ENCODE measurements around the gene SDK2. TPM values are rescaled to one million over a fixed set of nuclear protein-coding genes. Genes with fewer than 3 reads are reported as not detected.
A peak's percentile ranks its signal among the peaks of the same experiment; 100 is the strongest.

The SDK2 gene
- polyA plus RNA-seq, 1 donor from 2014 or later, result 3.3 TPM

DNA sequence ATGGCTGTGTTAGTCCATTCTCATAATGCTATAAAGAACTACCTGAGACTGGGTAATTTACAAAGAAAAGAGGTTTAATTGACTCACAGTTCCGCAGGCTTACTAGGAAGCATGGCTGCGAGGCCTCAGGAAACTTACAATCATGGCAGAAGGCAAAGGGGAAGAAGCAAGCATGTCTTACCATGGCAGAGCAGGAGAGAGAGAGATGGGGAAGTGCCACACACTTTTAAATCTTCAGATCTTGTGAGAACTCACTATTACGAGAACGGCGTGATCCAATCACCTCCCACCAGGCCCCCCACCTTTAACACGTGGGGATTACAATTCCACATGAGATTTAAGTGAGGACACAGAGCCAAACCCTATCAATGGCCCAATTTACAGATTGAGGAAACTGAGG, 96.5 kb downstream of the SDK2 start:
- Mint-ChIP-seq H3K27me3 (peaks cover 1% of the 10 kb centered on the region), H3K9me3 (no peaks in the 10 kb centered on the region), H3K27ac (peak overlapping the region in 1 of 3 donors; percentile 50), H3K4me3 (no peak overlapping the region), H3K36me3 (peaks cover 2% of the 10 kb centered on the region), H3K4me1 (peaks cover 20 to 28% (median 22%) of the 10 kb centered on the region in 3 donors)

DNA sequence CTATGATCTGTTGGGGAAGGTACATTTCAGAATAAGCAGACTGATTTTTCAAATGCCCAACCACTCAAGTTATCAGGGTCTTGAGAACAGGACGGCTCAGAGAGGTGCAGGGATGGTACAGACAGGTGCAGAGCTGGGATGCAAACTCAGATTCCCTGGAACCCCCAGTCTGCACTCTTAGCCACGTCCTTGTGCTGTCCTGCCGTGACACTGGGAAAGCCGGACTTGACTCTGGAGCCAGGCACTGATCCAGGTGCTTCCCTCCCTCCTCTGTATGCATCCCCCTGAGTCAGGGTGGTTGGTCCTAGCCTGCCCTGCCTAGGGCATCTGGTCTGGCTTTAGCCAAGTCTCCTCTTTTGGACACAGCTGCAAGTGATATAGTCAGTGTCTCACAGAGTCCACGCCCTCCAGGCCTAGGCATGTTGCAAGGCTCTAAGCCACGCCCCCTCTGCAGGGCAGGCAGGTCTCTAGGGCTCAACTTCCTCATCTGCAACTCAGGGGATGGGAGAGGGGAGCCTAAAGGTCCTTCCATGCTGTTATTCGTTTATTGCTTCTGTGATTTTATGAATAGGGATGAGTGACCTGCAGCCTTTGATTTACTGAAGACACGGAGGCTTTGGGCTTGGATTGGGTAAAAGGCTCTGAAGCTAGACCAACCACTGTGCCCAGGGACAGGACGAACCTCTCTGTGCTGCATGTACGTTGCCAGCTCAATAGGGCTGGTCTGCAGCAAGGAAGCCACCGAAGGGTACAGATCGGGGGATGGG, 97.3 kb downstream of the SDK2 start:
- Mint-ChIP-seq H3K36me3 (peaks cover 2% of the 10 kb centered on the region), H3K4me1 (peaks cover 19 to 26% (median 20%) of the 10 kb centered on the region in 3 donors), H3K27me3 (peaks cover 1% of the 10 kb centered on the region), H3K27ac (no peak overlapping the region), H3K9me3 (no peaks in the 10 kb centered on the region), H3K4me3 (peak overlapping the region in 1 of 4 donors; percentile 45)

DNA sequence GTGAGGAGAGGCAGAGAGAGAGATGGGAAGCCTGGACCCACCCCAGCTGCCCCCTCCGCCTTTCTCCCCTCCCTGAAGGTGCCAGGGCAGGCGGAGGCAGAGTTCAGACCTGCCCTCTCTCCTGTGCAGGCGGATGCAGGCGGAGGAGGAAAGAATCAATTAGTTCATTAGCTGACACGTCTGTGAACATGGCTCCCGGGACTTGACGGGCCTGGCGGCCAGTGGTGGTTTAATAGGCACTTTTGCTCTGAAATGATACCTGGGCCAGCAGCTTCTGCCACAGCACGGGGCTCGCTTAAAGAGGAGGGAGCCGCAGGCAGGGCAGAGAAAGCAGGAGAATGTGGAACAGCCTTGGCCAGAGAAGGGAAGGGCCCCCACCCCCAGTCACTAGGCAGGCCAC, 98.1 kb downstream of the SDK2 start:
- Mint-ChIP-seq H3K27me3 (peaks cover 1% of the 10 kb centered on the region), H3K4me1 (peaks cover 17 to 20% (median 20%) of the 10 kb centered on the region in 3 donors), H3K27ac (no peak overlapping the region), H3K4me3 (no peak overlapping the region), H3K36me3 (peaks cover 4% of the 10 kb centered on the region), H3K9me3 (no peaks in the 10 kb centered on the region)

DNA sequence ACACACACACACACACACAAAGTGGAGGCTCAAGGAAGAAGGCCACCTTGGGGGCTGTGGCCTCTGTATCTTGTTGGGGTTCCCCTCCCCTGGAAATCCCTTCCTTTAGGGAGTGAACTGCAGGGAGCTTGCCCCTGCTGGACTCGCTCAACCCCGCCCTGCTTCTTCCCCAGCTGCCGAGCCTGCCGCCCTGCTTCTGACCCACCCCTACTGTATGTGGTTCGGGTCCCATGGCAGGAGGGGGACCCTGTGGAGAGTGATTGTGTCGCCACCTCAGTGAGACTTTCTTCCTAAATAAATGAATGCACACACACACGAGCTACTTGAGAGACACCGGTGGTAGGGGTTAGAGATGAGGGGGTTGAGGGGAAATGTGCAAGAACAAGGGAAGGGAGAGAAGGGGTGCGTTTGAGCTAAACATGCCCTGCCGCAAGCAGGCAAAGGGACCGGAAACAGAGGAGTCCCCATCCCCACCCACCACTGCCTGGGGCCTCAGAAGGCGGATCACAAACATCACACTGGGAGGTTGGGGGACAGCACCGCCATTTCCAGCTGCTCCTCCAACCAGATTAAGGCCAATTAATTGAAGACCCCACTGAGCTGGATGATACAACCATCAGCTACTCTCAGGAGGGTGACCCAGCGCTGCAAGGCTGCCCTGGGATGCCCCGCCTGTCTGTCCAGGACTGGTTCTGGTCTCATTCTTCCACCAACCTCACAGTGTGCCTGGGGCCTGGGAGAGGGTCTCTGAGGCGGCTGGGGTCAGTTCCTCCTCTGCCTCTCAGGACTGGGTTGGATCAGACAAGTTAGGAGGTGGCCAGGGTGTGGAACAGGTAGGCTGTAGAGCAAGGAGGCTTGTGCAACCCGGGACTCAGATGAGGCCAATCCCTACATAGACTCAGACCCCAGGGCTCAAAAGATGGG, 98.9 kb downstream of the SDK2 start:
- Mint-ChIP-seq H3K4me3 (peak overlapping the region in 1 of 4 donors; percentile 23), H3K27ac (no peak overlapping the region), H3K36me3 (peaks cover 4% of the 10 kb centered on the region), H3K27me3 (peaks cover 1% of the 10 kb centered on the region), H3K4me1 (peaks cover 17 to 20% (median 20%) of the 10 kb centered on the region in 3 donors), H3K9me3 (no peaks in the 10 kb centered on the region)

DNA sequence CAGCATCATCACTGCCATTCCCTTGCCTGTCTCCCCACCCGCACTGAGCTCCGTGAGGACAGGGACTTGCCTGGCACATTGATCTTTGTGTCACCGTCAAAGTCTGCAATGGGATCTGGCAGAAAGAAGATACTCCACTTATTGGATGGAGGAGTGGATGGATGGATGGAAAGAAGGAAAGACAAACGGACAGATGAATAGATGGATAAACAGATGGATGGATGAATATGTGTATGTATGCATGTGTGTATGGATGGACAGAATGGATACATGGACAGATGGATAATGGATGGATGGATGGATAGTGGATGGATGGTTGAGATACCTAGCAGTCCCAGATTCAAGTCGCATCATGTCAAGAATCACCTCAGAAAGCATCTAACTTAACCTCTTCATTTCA, 99.9 kb downstream of the SDK2 start:
- Mint-ChIP-seq H3K36me3 (peaks cover 4% of the 10 kb centered on the region), H3K27me3 (peaks cover 1% of the 10 kb centered on the region), H3K27ac (no peak overlapping the region), H3K9me3 (no peaks in the 10 kb centered on the region), H3K4me3 (no peak overlapping the region), H3K4me1 (peaks cover 17 to 20% (median 17%) of the 10 kb centered on the region in 3 donors)

DNA sequence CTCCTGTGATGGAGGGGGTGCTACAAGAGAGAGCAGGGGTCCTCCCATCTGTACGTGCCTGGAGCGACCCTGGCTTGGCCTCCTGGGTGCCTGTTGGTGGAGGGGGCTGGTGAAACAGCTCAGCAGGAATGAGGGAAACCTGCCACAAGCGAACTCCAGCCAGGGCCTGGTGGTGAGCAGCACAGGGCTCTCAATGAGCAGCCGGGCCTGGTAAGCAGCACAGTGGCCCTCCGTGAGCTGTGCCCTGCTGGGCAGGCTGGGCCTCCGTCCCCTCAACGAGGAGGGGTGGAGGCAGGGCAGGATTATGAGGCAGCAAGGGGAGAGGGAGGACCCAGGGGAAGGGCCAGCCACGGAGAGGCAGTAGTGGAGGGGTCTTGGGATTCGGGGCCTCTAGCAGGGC, 101.9 kb downstream of the SDK2 start:
- Mint-ChIP-seq H3K36me3 (peaks cover 4% of the 10 kb centered on the region), H3K9me3 (no peaks in the 10 kb centered on the region), H3K27ac (no peak overlapping the region), H3K27me3 (no peaks in the 10 kb centered on the region), H3K4me3 (no peak overlapping the region), H3K4me1 (peaks cover 6 to 15% (median 13%) of the 10 kb centered on the region in 3 donors)

DNA sequence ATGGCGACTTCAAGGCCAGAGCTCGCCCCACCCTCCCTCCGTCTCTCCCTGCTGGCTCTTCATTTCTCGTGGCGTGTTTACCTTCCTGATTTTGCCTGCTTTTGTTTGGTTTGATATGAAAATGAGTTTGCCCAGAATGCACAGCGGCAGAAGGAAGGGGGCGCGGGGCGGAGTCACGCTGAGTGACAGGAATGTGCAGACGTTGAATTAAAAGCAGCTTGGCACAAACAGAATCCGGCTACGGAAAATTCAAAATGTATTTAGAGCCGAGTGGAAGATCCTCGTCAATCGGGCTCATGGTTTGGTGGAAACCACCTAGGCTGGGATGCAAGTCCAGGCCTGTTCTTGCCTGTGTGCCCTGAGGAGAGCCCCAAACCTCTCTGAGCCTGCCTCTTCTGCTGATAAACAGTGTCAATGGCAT, 102.7 kb downstream of the SDK2 start:
- Mint-ChIP-seq H3K36me3 (peaks cover 4% of the 10 kb centered on the region), H3K27me3 (no peaks in the 10 kb centered on the region), H3K4me3 (no peak overlapping the region), H3K27ac (no peak overlapping the region), H3K9me3 (no peaks in the 10 kb centered on the region), H3K4me1 (peaks cover 0 to 14% (median 8%) of the 10 kb centered on the region in 3 donors)

DNA sequence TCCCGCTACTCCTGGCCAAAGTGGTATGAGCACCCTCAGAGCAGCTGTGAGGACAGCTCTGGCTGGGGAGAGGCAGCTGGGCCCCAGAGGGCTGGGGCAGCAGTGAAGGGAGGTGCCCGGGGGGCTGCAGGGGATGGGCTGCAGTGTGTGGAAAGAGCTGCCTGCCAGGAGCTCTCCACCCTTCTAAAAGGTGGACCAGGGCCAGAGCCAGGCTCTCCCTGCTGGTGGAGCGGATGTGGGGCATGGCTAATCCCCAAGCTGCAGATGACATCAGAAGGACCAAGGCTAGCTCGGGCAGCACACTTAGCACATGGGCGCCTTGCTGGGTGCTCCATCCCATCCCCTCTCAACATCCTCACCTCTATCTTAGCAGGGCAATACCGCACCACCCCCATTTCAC, 103.1 kb downstream of the SDK2 start:
- Mint-ChIP-seq H3K4me1 (peaks cover 0 to 14% (median 8%) of the 10 kb centered on the region in 3 donors), H3K27ac (no peak overlapping the region), H3K9me3 (no peaks in the 10 kb centered on the region), H3K27me3 (no peaks in the 10 kb centered on the region), H3K4me3 (no peak overlapping the region), H3K36me3 (peaks cover 4% of the 10 kb centered on the region)

DNA sequence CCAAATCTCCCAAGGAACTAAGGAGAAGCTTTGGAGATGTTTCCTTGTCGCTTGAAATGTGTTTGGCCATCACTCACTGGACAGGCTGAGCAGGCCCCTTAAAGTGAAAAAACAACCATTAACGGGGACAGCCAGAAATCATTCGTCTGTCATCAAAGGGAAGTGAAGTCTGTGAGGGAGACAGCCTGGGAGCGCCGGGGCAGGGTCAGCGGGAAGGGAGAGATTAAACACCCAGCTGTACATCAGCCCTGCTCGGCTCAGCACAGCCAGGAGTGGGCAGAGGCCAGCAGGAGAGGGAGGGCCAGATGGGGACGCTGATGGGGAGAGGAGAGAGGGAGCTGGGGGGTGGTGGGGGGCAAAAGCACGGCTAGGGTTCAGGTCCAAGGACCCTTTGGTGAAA, 105.1 kb downstream of the SDK2 start:
- H3K27me3 Mint-ChIP-seq, result no peaks in the 10 kb centered on the region
- H3K27ac Mint-ChIP-seq, result no peak overlapping the region
- H3K36me3 Mint-ChIP-seq, result peaks cover 4% of the 10 kb centered on the region
- peaks cover 0 to 11% (median 6%) of the 10 kb centered on the region in 3 donors for H3K4me1 Mint-ChIP-seq
- H3K4me3 Mint-ChIP-seq, result no peak overlapping the region
- H3K9me3 Mint-ChIP-seq, result no peaks in the 10 kb centered on the region

DNA sequence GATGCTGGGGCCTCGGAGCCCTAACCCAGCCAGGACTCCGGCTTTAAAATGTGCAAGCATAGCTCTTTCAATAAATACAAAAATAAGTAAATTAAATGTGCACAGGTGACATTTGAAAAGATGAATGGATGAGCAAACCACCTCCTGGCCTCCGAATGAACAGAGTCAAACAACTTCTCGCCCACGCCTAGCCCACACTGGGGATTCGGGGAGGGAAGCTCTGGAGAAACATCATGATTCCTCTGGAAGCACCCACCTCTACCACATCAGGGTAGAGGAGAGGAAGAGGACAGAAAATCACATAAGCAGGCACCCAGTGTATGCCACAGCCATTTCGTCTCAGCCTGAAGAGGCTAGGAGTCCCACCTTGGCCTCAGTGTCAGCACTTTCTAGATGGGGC, 105.8 kb downstream of the SDK2 start:
- no peaks in the 10 kb centered on the region for H3K9me3 Mint-ChIP-seq
- H3K27me3 Mint-ChIP-seq, result no peaks in the 10 kb centered on the region
- H3K27ac Mint-ChIP-seq, result no peak overlapping the region
- H3K4me3 Mint-ChIP-seq, result no peak overlapping the region
- peaks cover 2% of the 10 kb centered on the region for H3K36me3 Mint-ChIP-seq
- H3K4me1 Mint-ChIP-seq, result peaks cover 0 to 12% (median 5%) of the 10 kb centered on the region in 3 donors

DNA sequence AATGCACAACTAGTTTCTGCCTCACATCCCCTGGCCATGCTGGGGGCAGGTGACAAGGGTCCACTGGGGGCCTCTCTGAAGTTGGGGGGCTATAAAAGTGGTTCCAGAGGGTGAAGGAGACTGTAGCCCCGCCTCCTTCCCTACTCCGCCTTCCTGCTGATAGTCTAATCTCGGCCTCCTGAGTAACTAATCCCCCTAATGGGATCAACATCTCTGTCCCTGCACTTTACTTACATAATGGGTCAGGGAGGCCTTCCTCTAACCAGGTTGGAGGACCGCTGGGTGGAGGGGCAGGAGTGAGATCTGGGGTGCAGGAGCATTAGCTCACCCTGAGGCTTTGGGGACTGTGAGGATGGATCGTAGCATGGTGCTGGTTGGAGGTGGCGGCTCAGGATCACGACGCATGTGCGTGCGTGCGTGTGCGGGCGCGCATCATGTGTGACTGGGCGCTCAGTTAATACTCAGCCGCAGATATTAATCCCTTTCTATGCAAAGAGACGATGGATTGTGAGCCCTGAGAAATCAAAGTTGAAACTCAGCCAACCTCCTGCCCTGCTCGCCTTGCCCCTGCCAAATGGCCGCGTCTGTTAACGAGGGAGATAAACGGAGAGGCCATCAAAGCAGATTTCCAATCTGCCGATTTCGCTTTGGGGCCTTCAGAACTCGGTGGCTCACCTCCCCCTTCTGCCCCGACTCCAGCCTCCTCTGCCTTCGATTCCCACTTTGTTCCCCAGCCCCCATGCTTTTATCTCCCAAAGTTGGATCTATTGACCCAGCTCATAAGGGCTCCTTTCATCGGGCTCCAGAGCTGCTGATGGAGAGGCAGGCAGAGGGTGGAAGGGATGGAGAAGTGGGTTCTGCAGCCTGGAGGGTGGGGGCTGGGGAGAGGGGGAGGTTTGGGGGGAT, 107.3 kb downstream of the SDK2 start:
- H3K36me3 Mint-ChIP-seq, result peaks cover 2% of the 10 kb centered on the region
- no peak overlapping the region for H3K4me3 Mint-ChIP-seq
- no peaks in the 10 kb centered on the region for H3K9me3 Mint-ChIP-seq
- H3K4me1 Mint-ChIP-seq, result peaks cover 0 to 10% (median 5%) of the 10 kb centered on the region in 3 donors
- no peak overlapping the region for H3K27ac Mint-ChIP-seq
- no peaks in the 10 kb centered on the region for H3K27me3 Mint-ChIP-seq

DNA sequence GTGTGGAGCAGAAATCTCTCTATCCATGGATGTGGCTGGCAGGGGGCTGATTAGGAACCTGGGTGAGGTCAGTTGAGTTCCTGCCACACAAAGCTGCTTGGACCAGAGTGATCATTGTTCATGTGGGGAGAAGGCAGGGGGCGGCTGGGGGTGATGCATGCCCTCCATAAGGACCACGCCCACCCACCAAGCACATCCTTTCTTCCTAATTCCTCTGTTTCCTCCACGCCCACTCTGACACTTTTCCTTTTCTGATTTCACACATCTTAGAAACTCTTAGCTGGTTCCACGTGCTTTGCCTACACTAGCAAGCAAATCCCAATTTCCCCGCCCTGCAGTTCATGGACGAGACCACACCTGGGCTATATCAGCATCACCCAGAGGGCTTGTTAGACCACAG, 108.5 kb downstream of the SDK2 start:
- H3K27me3 Mint-ChIP-seq, result no peaks in the 10 kb centered on the region
- peaks cover 0 to 10% (median 5%) of the 10 kb centered on the region in 3 donors for H3K4me1 Mint-ChIP-seq
- no peak overlapping the region for H3K4me3 Mint-ChIP-seq
- no peaks in the 10 kb centered on the region for H3K9me3 Mint-ChIP-seq
- H3K36me3 Mint-ChIP-seq, result peaks cover 3% of the 10 kb centered on the region
- H3K27ac Mint-ChIP-seq, result no peak overlapping the region

DNA sequence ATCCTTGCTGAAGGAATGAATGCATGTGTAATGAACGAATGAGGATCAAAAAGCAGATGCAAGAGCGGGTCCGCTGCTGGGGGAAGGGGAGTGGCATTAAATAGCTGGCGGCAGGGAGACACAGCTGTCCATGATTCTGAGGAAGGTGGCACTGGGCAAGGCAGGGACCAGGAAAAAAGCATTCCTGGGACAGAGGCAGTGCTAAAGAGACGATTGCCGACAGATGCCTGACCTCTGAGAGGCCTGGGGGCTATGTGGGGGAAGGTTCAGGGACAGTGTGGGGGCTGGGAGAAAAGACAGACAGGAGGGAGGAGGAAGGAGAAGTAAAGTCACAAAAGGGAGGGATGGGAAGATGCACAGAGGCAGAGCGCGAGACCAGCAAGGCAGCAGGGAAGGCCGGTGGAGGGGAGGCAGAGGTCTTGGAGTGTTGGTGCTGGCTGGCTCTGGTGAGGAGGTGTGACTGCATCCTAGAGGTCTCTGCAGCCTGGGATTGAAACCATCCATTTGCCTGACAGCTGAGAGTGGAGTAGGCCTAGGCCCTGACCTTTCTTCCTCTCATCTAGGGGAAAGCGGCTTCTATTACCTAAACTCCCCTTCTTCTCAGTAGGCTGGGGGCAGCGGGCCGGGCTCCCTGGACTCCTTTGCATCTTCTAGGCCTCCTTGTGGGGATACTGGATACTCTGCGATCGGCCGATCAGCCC, 109.9 kb downstream of the SDK2 start:
- Mint-ChIP-seq H3K4me1 (peaks cover 0 to 12% (median 6%) of the 10 kb centered on the region in 3 donors), H3K27ac (no peak overlapping the region), H3K27me3 (no peaks in the 10 kb centered on the region), H3K9me3 (no peaks in the 10 kb centered on the region), H3K4me3 (no peak overlapping the region), H3K36me3 (peaks cover 3% of the 10 kb centered on the region)

DNA sequence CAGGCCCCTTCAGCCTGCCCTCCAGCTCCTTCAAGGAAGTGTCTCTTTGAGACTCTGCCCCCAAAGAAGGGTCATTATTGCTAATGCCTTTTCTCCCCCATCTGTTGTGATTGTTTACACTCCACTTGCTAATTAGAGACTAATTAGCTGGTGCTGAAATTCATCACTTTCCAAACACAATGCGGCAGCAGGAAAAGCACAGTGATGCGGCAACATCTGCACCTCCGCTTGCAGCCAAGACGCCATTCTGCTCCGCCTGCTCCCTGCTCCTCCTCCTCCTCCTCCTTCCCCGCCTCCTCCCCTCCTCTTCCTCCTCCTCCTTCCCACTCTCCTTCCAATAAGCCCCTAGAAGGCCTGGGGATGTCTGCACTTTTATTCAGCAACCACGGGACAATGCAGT, 110.5 kb downstream of the SDK2 start:
- no peaks in the 10 kb centered on the region for H3K27me3 Mint-ChIP-seq
- H3K9me3 Mint-ChIP-seq, result peaks cover 0 to 2% (median 0%) of the 10 kb centered on the region in 3 donors
- no peak overlapping the region for H3K4me3 Mint-ChIP-seq
- H3K27ac Mint-ChIP-seq, result no peak overlapping the region
- peaks cover 3% of the 10 kb centered on the region for H3K36me3 Mint-ChIP-seq
- H3K4me1 Mint-ChIP-seq, result peaks cover 0 to 12% (median 5%) of the 10 kb centered on the region in 3 donors
